IPS-11a (cell line): ENCODE data around the gene ZMYM1.
"Not testable (repeated sequence)": the region's sequence is repeated elsewhere in the genome, so short reads cannot be mapped to it uniquely, and the experiment has no call there.

Source experiments
- H3K4me3 ChIP-seq: one replicate; pipeline ENCODE4 v1.5.1; 2013; ENCODE audit warnings: low read depth, low read length, control low read depth

Gene ZMYM1

DNA sequence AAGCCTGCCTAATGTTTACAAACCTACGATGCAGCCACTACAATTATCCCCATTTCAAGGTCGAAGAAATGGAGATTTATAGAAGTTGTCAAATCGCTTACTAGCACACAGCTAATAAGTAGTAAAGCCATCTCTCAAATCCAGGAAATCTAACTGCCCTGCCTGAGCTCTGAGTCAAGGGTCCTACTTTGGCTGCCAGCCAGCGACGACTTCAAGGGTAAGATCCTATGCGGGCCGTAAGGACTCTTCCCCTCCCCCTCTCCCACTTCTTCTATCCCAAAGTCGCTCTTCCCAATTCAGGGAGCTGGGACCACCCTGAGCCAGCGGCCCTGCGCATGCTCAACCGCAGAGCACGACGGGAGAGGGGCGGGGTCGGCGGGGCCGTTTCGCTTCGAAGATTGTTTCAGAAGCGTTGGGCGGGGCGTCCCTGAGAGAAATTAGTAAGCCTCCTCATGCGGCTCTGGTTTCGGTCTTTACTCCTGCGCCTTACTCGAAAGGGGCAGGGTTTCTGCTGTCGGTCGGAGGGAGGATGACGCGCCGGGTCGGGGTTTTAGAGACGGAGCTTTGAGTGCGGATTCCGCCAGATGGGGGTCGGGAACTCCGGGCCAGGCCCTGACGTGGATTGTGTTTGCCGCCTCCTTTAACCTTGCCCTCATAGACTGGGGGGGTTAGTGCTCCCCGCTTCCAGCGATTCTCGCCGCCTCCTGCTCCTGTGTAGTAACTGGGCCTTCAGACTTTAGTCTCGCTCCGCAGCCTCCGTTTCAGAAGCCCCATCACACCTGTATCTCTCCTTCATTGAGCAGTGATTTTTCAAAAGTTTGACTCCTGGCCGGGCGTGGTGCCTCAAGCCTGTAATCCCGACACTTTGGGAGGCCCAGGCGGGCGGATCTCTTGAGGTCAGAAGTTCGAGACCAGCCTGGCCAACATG lies at the start of gene ZMYM1:
Gene ZMYM1 (plus strand): TSS at position 383 of the 928 bp plus-strand sequence. CDS start 14,603 bp downstream, outside the sequence.
- H3K4me3 ChIP-seq: peak within 1 kb of the TSS; percentile 79

DNA sequence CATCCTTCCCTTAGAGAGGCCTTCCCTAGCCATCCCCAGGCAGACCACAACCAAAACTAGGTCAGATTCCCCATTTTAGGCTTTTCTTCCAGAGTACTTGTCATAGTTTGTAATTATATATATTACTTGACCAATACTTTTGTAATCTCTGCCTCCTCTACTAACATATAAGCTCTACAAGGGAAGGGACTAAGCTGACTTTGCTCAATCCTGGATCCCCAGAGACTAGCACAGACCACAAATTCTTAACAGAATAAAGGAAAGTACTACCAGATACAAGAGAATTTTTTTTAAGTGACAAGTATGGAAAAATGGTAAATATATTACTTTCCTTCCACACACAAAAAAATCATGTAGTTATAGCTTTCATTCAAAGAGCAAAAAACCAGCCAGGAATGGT lies 49.4 kb upstream of the ZMYM1 start:
- no peak overlapping the region for H3K4me3 ChIP-seq

DNA sequence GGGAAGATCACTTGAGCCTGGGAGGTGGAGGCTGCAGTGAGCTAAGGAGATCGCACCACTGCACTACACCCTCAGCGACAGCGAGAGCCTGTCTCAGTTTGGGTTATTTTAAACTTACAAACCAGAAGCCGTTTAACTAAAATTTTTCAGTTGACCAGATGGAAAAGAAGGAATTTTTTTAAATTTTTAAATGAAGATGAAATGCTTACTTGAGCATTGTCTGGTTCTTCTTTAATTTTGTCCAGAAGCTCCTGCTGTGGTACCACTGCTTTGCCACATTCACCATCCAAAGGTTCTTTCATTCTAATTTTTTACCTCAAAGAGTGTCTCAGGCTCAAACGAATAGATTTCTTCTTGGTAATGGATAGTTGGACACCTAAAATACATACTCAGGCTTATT lies 48.8 kb upstream of the ZMYM1 start:
- peak overlapping the region; percentile 90 for H3K4me3 ChIP-seq

DNA sequence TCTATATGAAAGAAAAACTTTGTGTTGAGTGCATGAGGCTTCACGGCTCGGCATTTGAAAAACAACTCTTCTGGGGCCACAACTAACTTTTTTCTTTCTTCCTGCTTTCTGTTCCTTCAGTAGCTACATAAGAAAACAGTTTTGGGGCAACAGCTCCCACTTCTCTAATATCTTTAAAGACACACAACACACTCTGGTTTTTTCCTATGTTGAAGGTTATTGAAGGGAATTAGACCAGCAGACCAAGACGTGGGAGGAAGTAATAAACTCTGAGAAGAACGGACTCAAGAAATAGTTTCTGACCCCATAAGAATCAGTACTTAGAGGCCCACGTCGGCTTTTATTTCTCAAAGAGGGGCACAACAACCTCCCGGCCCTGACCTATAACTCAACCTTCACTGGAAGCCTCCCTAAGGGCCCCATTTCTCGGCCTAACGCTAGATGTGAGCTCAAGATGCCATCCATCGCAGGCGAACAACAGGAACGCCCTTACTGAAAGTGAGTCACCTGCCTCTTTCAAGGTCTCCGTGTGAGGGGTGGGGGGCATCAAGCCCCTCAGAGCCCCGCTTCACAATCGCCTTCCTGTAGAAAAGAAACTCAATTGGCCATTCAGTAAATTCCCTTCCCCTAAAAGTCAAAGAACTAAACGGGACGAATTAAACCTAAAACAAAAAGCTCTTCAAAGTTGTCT lies 48.3 kb upstream of the ZMYM1 start:
- H3K4me3 ChIP-seq: peak overlapping the region; percentile 90

GRCh38 chr1:35032384-35032739 lies 46.8 kb upstream of the ZMYM1 start:
- no peak overlapping the region for H3K4me3 ChIP-seq

GRCh38 chr1:35033346-35033745 lies 45.8 kb upstream of the ZMYM1 start:
- H3K4me3 ChIP-seq: no peak overlapping the region

- H3K4me3 ChIP-seq: no peak overlapping the region
These were observed 42.6 kb upstream of the ZMYM1 start for GRCh38 chr1:35036621-35037020.

DNA sequence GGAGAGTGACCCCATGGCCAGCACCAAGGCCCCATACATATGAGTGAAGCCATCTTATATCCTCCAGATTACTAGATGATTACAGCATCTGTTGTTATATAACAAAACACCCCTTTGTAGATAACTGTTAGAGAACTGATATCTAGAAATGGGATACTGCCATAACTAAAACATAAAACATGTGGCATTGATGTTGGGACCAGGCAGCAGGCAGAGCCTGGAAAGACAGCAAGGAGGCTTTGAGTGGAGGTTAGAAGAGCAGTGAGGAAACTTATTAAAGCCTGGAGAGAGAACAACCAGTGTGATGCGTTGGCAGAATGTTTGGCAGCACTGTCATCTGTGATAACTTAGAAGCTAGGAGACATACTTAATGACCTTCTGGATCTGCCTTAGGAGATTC lies 42.0 kb upstream of the ZMYM1 start:
- no peak overlapping the region for H3K4me3 ChIP-seq

DNA sequence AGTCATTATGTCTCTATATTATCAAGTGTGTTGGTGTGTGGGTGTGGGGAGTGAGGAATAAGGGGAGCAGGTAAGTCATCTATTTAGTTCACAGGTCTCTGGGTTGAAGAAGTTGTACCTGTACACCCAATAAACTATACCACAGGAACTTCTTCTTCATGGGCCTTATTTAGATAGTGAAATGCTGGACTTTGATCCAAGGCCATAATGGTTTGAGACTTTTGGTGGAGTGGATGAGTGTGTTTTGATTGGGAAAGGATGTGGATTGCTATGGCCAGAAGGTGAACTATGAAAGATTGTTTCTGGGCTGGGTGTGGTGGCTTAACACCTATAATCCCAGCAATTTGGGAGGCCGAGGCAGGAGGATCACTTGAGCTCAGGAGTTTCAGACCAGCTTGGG lies 40.5 kb upstream of the ZMYM1 start:
- no peak overlapping the region for H3K4me3 ChIP-seq

DNA sequence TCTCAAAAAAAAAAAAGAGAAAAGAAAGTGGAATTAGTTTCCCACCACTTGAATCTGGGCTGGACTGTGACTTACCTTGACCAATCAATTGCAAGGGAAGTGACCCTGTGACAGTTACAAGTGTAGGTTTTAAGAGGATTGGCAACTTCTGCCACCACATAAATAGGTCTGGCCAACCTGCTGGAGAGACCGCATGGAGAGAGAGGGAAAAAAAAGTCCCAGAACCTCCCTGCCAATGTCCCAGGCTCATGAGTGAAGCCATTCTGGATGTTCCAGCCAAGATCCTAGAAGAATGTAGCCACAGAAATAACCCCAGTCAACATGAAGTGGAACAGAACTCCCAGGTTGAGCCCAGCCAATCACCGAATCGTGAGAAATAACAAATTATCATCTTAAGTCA lies 35.7 kb upstream of the ZMYM1 start:
- no peak overlapping the region for H3K4me3 ChIP-seq

DNA sequence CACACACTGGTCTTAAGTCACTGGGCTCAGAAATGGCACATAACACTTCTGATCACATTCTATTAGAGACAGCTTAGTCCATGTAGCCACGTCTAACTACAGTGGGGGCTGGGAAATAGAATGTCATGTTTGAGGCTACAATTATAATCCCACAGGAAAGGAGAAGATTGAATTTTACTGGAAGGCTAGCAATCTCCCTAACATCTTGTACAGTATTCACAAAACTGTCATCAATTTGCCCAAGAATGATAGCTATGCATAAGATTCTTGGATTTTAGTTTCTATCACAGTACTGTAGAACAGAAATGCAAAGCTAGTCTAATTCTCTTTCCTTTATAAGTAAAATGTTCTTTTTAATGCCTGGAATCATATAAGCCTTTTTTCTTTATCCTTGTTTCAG lies 34.8 kb upstream of the ZMYM1 start:
- H3K4me3 ChIP-seq: no peak overlapping the region

GRCh38 chr1:35046730-35047129 lies 32.5 kb upstream of the ZMYM1 start:
- H3K4me3 ChIP-seq: no peak overlapping the region

- H3K4me3 ChIP-seq: no peak overlapping the region
These were observed 31.9 kb upstream of the ZMYM1 start for GRCh38 chr1:35047188-35047858.

- no peak overlapping the region for H3K4me3 ChIP-seq
These were observed 30.1 kb upstream of the ZMYM1 start for GRCh38 chr1:35049116-35049515.

- no peak overlapping the region for H3K4me3 ChIP-seq
These were observed 25.8 kb upstream of the ZMYM1 start for GRCh38 chr1:35053433-35053832.

DNA sequence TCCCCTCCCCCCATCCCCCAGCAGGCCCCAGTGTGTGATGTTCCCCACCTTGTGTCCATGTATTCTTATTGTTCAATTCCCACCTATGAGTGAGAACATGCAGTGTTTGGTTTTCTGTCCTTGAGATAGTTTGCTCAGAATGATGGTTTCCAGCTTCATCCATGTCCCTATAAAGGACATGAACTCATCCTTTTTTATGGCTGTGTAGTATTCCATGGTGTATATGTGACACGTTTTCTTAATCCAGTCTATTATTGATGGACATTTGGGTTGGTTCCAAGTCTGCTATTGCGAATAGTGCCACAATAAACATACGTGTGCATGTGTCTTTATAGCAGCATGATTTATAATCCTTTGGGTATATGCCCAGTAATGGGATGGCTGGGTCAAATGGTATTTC lies 24.9 kb upstream of the ZMYM1 start:
- not testable (repeated sequence) for H3K4me3 ChIP-seq

- H3K4me3 ChIP-seq: not testable (repeated sequence)
These were observed 20.9 kb upstream of the ZMYM1 start for GRCh38 chr1:35058321-35058720.

- H3K4me3 ChIP-seq: no peak overlapping the region
These were observed 20.2 kb upstream of the ZMYM1 start for GRCh38 chr1:35058988-35059387.

GRCh38 chr1:35062518-35063196 lies 16.5 kb upstream of the ZMYM1 start:
- H3K4me3 ChIP-seq: no peak overlapping the region

- no peak overlapping the region for H3K4me3 ChIP-seq
These were observed 14.9 kb upstream of the ZMYM1 start for GRCh38 chr1:35064265-35064664.

- H3K4me3 ChIP-seq: no peak overlapping the region
These were observed 9.4 kb upstream of the ZMYM1 start for GRCh38 chr1:35069746-35070145.
